GM20000 (cell line): ENCODE measurements around the gene SINHCAF.

Experiments
- DNase-seq: peaks from one replicate; pipeline ENCODE4 v3.0.0; 2012; ENCODE audit warnings: low spot score
- TF ChIP-seq, protein P1 (sequence below): IDR thresholded peaks from 2 replicates; pipeline ENCODE4 v1.5.1; 2012; ENCODE audit warnings: mild to moderate bottlenecking, control low read depth; ENCODE audit errors: extremely low read depth, missing control alignments

SINHCAF gene

DNA sequence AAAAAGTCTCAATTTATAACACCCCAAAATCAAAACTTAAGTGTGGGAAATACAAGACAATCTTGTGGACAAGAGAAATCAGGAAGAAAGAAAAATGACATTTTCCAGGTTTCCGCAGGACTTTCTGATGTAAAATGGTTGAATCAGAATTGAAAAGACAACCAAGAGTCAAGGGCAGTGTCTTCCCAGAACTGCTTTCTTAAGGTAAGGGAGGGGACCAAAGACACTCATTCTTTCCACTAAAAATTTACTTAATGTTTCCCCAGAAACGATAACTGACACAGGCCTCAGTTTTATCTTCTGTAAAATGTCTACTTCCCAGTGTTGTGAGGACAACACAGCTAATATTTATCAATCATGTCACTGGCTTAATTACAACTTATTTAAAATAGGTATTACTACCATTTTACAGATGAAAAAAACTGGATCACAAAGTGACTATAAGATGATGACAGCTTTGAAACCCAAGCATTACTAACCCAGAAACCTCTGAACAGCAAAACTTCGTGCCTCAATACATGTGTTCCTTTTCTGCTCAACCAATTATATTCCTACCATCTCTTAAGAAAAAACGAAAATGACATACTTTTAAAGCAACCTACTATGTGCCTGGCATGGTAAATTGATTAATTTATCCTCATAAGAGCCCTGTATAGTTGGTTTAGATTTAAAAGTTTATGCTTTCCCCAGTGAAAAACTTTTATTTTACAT is 4.6 kb downstream of the SINHCAF start:
- DNase-seq: no peak
- TF ChIP-seq, protein P1, sequence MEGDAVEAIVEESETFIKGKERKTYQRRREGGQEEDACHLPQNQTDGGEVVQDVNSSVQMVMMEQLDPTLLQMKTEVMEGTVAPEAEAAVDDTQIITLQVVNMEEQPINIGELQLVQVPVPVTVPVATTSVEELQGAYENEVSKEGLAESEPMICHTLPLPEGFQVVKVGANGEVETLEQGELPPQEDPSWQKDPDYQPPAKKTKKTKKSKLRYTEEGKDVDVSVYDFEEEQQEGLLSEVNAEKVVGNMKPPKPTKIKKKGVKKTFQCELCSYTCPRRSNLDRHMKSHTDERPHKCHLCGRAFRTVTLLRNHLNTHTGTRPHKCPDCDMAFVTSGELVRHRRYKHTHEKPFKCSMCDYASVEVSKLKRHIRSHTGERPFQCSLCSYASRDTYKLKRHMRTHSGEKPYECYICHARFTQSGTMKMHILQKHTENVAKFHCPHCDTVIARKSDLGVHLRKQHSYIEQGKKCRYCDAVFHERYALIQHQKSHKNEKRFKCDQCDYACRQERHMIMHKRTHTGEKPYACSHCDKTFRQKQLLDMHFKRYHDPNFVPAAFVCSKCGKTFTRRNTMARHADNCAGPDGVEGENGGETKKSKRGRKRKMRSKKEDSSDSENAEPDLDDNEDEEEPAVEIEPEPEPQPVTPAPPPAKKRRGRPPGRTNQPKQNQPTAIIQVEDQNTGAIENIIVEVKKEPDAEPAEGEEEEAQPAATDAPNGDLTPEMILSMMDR: no peak

DNA sequence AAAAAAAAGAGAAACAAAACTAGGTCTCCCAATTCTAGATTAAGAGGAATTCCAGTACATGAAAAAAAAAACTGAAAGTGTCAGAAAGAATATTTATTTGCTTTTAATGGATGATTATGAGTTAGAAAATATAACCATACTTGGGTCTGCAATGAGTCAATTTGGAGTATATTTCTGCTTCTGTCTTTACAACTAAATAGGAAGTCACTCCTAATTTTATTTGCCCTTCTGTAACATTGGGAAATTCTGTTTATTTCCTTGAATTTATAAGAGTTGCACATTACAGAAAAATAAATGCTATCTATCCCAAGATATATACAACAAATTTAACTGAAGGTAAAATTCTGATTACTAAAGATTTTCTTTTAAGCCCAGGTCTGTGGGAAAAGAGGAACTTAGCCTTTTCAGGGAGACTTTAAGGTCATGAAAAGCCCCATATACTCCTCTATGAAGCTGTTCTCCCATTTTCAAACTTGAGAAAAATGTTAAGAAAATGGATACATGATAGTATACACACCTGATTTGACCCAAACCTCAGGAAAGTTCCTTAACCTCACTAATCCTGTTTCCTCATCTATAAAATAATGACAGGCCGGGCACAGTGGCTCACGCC is 7.2 kb downstream of the SINHCAF start:
- no peak for DNase-seq
- TF ChIP-seq, protein P1: no peak

- DNase-seq: no peak
- TF ChIP-seq, protein P1: no peak
These were observed 8.2 kb downstream of the SINHCAF start for GRCh38 chr12:31317471-31318395.

DNA sequence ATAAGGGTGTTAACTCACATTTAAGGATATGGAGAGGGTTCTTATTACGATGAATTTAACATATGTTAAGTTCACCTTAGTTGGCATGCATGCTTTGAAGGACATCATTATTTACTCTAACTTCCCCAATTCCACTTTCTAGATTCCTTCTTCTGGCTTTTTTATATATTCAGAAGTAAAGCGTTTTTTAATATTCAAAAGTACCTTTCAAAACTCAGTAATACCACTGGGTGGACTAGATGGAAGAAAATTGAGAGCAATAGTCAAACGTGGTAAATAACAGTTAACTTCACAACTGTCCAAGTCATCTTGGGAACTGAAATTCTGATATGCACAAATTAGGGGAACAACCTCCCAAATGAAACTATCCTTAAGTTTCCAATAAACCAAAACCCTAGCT is 9.1 kb downstream of the SINHCAF start:
- TF ChIP-seq, protein P1: no peak
- no peak for DNase-seq

DNA sequence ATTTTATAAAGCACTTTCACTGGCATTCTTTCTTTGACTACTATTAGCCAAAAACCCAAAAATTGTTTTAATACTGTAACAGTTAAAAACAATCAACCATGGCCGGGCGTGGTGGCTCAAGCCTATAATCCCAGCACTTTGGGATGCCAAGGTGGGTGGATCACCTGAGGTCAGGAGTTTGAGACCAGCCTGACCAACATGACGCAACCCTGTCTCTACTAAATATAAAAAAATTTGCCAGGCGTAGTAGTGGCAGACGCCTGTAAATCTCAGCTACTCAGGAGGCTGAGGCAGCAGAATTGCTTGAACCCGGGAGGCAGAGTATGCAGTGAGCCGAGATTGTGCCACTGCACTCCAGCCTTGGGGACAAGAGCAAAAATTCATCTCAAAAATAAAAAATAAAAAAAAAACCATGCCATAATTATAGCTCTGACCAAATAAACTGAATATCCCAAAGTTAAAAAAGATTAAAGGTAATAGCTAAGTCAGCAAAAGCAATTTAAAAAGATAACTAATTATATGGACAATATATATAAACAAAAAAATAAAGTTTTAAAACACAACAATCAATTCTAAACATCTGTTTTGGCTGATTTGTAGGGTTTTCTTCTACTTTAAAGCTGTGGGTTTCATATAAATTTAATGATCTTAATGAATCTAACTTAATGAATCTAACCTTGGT is 10.0 kb downstream of the SINHCAF start:
- no peak for DNase-seq
- TF ChIP-seq, protein P1: no peak

DNA sequence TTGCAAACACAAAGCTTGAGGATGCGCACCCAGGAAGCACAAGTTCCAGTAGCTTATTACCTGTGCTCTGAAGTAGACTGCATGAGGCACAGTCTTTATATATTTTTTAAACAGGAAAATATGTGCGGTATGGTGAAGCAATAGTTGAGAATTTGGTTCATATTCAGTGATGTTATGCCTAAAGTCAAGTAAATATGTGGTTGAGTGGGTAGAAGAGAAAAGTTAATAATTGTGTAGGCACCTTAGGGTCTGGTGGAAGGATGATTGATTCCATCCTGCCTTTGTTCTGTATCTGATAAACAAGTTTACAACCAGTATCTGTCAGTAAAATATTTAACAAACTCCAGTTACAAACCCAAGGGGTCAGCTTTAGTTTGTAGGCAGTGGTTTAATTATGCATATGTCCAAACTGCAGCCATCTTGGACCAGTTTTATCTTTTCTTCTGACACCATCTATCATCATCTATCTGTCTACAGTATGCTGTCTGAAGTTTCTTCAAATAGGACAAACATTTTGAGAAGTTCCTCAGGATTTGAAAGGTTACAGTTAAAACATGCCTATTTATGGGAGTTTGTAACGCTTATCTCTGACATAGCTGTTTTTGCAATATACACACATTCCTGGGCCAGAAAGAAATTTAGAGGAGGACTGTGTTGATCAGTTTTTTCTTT is 10.8 kb downstream of the SINHCAF start:
- DNase-seq: no peak
- TF ChIP-seq, protein P1: no peak
